ENCODE measurements around the gene B4GALT2. TPM values are rescaled to one million over a fixed set of nuclear protein-coding genes. Genes with fewer than 3 reads are reported as not detected.

B4GALT2 gene
- total and polyA plus RNA-seq, 2 of the 8 experiments (the other 6 are each of a cell fraction or from before 2014, with no cell fraction given) = 56.5 to 121 TPM

DNA sequence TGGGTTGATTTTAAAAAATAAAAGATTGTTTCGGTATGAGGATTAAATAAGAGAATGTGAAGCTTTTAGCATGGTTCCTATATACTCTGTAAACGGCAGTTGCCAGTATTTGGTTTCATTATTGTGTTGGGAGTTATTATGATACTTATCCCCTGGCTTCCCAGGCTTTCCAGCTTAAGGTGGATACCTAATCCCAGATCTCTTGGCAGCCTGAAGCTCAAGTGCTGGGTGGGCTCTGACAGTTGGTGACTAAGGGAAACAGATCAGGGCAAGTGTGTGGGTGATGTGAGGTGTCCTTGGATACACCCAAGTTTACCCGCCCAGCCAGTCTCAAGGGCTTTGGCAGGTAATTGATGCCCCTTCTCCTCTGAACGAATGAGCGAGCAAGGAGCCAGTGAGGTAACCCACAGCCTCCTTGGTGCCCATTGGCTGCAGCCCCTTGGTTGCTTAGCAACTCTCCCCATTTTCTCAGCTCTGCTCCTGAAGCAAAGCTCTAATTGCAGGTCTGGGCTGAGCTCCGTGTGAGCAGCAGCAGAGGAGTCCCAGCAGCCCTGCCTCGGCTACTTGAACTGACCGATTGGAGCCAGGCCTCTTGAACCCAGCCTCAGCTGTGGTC lies 26.2 kb upstream of the B4GALT2 start (continued):
- TF ChIP-seq TAF7 (optimal IDR thresholded peaks at IDR 0.05; ENCODE audit: borderline replicate concordance, low read depth, low read length) (no peak), POLR2AphosphoS5 (IDR thresholded peaks at IDR 0.05; ENCODE audit: low read depth, low read length) (no peak)

Data from H1 (cell line).